GM23338 (cell line): Measurements from ENCODE around the gene SLC5A7. TPM values are rescaled to one million over a fixed set of nuclear protein-coding genes. Genes with fewer than 3 reads are reported as not detected.

ENCODE experiments used
- ATAC-seq: fragments of 200-7000 bp; cut with Tn5 transposase; 3 replicates; pipeline ENCODE4 v1.9.1; 2020
- DNase-seq: peaks from one replicate; pipeline ENCODE4 v3.0.0-alpha.2; 2015; ENCODE audit warnings: low spot score
- H2AFZ ChIP-seq: fragments of 200-600 bp; sonication (generic); 2 replicates; pipeline ENCODE4 v1.8.0; 2016; ENCODE audit warnings: antibody characterized with exemption, mild to moderate bottlenecking, moderate library complexity
- H3F3A ChIP-seq: fragments of 200-600 bp; sonication (generic); replicated peaks from 2 replicates; pipeline ENCODE4 v1.8.0; 2017; ENCODE audit warnings: antibody characterized with exemption, mixed run types, low read depth
- H3K27ac ChIP-seq: fragments of 200-600 bp; sonication (generic); 2 replicates; pipeline ENCODE4 v1.6.1; 2016; ENCODE audit warnings: low read depth
- H3K27me3 ChIP-seq: fragments of 200-600 bp; sonication (generic); 2 replicates; pipeline ENCODE4 v1.8.0; 2016; ENCODE audit warnings: mild to moderate bottlenecking, mixed run types, moderate library complexity; ENCODE audit not compliant: insufficient read depth
- H3K36me3 ChIP-seq: fragments of 200-600 bp; sonication (generic); 2 replicates; pipeline ENCODE4 v1.8.0; 2016; ENCODE audit warnings: mild to moderate bottlenecking; ENCODE audit not compliant: insufficient read depth
- H3K4me1 ChIP-seq: fragments of 200-600 bp; sonication (generic); 2 replicates; pipeline ENCODE4 v1.8.0; 2016; ENCODE audit warnings: mild to moderate bottlenecking, moderate library complexity; ENCODE audit not compliant: insufficient read depth
- H3K4me2 ChIP-seq: fragments of 200-600 bp; sonication (generic); 2 replicates; pipeline ENCODE4 v1.7.1; 2017; ENCODE audit warnings: mixed run types
- H3K4me3 ChIP-seq: fragments of 200-600 bp; sonication (generic); 2 replicates; pipeline ENCODE4 v1.6.1; 2016; ENCODE audit warnings: mixed run types
- H3K79me2 ChIP-seq: fragments of 200-600 bp; sonication (generic); replicated peaks from 2 replicates; pipeline ENCODE4 v1.8.0; 2017; ENCODE audit warnings: mild to moderate bottlenecking; ENCODE audit not compliant: insufficient read depth
- H3K9me2 ChIP-seq: fragments of 200-600 bp; sonication (generic); 2 replicates; pipeline ENCODE4 v1.8.0; 2017; ENCODE audit not compliant: insufficient read depth
- H4K20me1 ChIP-seq: fragments of 200-600 bp; sonication (generic); replicated peaks from 2 replicates; pipeline ENCODE4 v1.8.0; 2017; ENCODE audit warnings: mild to moderate bottlenecking; ENCODE audit not compliant: insufficient read depth
- H3K27ac Mint-ChIP-seq: 2 replicates; pipeline ENCODE4 v1.8.0; 2020; ENCODE audit warnings: inconsistent platforms, mild to moderate bottlenecking, moderate library complexity, mixed read lengths
- H3K27me3 Mint-ChIP-seq: 3 replicates; pipeline ENCODE4 v1.8.0; 2022; ENCODE audit warnings: low read depth, mild to moderate bottlenecking, moderate library complexity, mixed read lengths, inconsistent platforms; ENCODE audit not compliant: insufficient read depth, poor library complexity
- H3K36me3 Mint-ChIP-seq: 3 replicates; pipeline ENCODE4 v1.8.0; 2021; ENCODE audit warnings: low read depth, mild to moderate bottlenecking, inconsistent platforms, moderate library complexity, mixed read lengths
- H3K4me1 Mint-ChIP-seq: 3 replicates; pipeline ENCODE4 v1.8.0; 2020; ENCODE audit warnings: mild to moderate bottlenecking, inconsistent platforms, mixed read lengths
- H3K4me3 Mint-ChIP-seq: 3 replicates; pipeline ENCODE4 v1.8.0; 2021; ENCODE audit warnings: moderate library complexity, mild to moderate bottlenecking, inconsistent platforms, mixed read lengths
- H3K9me3 Mint-ChIP-seq: 3 replicates; pipeline ENCODE4 v1.8.0; 2020; ENCODE audit warnings: moderate library complexity, mild to moderate bottlenecking, inconsistent platforms, mixed read lengths
- CREB1 ChIP-seq: fragments of 250-450 bp; sonication (Bioruptor Pico); IDR thresholded peaks from 2 replicates; pipeline ENCODE4 v1.5.0; 2020; ENCODE audit warnings: low read depth, mild to moderate bottlenecking, moderate library complexity
- ETS1 ChIP-seq: IDR thresholded peaks from 2 replicates; pipeline ENCODE4 v1.6.1; 2016; ENCODE audit warnings: antibody characterized with exemption
- EZH2 ChIP-seq: fragments of 200-600 bp; sonication (generic); IDR thresholded peaks from one replicate; pipeline ENCODE4 v1.8.0; 2017; ENCODE audit warnings: antibody characterized with exemption, mild to moderate bottlenecking, low read depth; ENCODE audit not compliant: unreplicated experiment
- EZH2phosphoT487 ChIP-seq: fragments of 200-600 bp; sonication (generic); IDR thresholded peaks from one replicate; pipeline ENCODE4 v1.8.1; 2018; ENCODE audit warnings: antibody characterized with exemption; ENCODE audit not compliant: unreplicated experiment
- JUNB ChIP-seq: IDR thresholded peaks from one replicate; pipeline ENCODE4 v1.6.1; 2016; ENCODE audit warnings: antibody characterized with exemption; ENCODE audit not compliant: unreplicated experiment
- NANOG ChIP-seq: IDR thresholded peaks from 2 replicates; pipeline ENCODE4 v1.6.1; 2016; ENCODE audit warnings: antibody characterized with exemption, borderline replicate concordance
- STAT1 ChIP-seq: IDR thresholded peaks from one replicate; pipeline ENCODE4 v1.6.1; 2016; ENCODE audit warnings: antibody characterized with exemption; ENCODE audit not compliant: unreplicated experiment
- ZNF114 ChIP-seq: fragments of 250-450 bp; sonication (Bioruptor Pico); IDR thresholded peaks from 2 replicates; pipeline ENCODE4 v1.5.0; 2020; ENCODE audit warnings: mild to moderate bottlenecking, moderate library complexity
- ZNF331 ChIP-seq: fragments of 250-450 bp; sonication (Bioruptor Pico); IDR thresholded peaks from 2 replicates; pipeline ENCODE4 v1.5.0; 2020; ENCODE audit warnings: low read depth, mild to moderate bottlenecking, moderate library complexity
- ZNF462 ChIP-seq: fragments of 250-450 bp; sonication (Bioruptor Pico); IDR thresholded peaks from 2 replicates; pipeline ENCODE4 v1.5.0; 2020; ENCODE audit warnings: mild to moderate bottlenecking, moderate library complexity
- polyA plus RNA-seq: library from polyadenylated mRNA; unstranded; fragments of >200 nt; fragmentation: Nextera tagmentation; extraction: Ambion mirVana; gene quantifications from 2 replicates; pipeline ENCODE4 v1.2.1, GENCODE V29; 2016
- total RNA-seq: library from RNA; depleted of rRNA; stranded (reverse); fragments of >200 nt; shearing (Covaris generic); gene quantifications from 2 replicates; pipeline ENCODE4 v1.2.3, GENCODE V29; 2014
- TF ChIP-seq, protein P1 (sequence below), 2 experiments: fragments of 200-600 bp in 1 of 2; sonication (generic) in 1 of 2; conservative IDR thresholded peaks; 2 replicates each; pipeline versions ENCODE4 v1.5.1 to v1.6.1; 2016 to 2017; ENCODE audit warnings: antibody characterized with exemption in 2 of 2, low read depth in 2 of 2, mild to moderate bottlenecking in 2 of 2, moderate library complexity in 1 of 2

SLC5A7 gene
- total and polyA plus RNA-seq, 2 experiments from 2014 or later = 0.05 to 0.17 TPM

DNA sequence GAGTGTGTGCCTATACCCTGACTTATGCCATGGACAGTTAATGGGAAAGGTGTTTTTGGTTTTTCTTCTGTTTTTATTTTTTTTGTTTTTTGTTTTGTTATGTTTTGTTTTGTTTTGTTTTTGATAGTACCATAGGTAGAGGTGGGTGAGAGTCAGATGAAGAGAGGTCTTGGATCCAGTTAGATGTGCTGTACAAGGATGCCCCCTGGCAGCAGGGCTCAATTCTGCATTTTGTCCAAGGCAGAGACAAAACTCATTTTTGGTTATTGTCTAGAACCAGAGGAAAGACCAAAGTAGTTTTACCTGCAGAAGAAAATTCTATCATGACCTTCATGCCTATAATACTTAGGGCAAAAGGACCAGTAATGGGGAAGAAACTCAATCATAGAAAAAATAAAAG, 48.5 kb downstream of the SLC5A7 start:
- TF ChIP-seq, protein P1, sequence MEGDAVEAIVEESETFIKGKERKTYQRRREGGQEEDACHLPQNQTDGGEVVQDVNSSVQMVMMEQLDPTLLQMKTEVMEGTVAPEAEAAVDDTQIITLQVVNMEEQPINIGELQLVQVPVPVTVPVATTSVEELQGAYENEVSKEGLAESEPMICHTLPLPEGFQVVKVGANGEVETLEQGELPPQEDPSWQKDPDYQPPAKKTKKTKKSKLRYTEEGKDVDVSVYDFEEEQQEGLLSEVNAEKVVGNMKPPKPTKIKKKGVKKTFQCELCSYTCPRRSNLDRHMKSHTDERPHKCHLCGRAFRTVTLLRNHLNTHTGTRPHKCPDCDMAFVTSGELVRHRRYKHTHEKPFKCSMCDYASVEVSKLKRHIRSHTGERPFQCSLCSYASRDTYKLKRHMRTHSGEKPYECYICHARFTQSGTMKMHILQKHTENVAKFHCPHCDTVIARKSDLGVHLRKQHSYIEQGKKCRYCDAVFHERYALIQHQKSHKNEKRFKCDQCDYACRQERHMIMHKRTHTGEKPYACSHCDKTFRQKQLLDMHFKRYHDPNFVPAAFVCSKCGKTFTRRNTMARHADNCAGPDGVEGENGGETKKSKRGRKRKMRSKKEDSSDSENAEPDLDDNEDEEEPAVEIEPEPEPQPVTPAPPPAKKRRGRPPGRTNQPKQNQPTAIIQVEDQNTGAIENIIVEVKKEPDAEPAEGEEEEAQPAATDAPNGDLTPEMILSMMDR (conservative IDR thresholded peaks at IDR 0.05; ENCODE audit: low read depth in 2 of 2) = peak; percentile 21 to 44; a peak in 2 of 4 replicates
- TF ChIP-seq ZNF114 = no peak
- Mint-ChIP-seq H3K36me3 (peaks cover 25% of the 10 kb centered on the region), H3K4me1 (no peaks in the 10 kb centered on the region), H3K27me3 (peaks cover 2% of the 10 kb centered on the region), H3K9me3 (peaks cover 30% of the 10 kb centered on the region), H3K27ac (no peak overlapping the region), H3K4me3 (no peak overlapping the region)
- Histone ChIP-seq H3K4me3 (no peak overlapping the region), H3K4me1 (no peaks in the 10 kb centered on the region), H4K20me1 (no peaks in the 10 kb centered on the region), H3K36me3 (peaks cover 5% of the 10 kb centered on the region; the same call in 1 of the 2 replicates), H3F3A (no peaks in the 10 kb centered on the region), H3K27ac (no peak overlapping the region), H2AFZ (no peak overlapping the region), H3K79me2 (no peaks in the 10 kb centered on the region), H3K9me2 (peaks cover 9% of the 10 kb centered on the region; the same call in 1 of the 2 replicates), H3K27me3 (no peaks in the 10 kb centered on the region), H3K4me2 (no peak overlapping the region)
- ATAC-seq = no peak
- DNase-seq = no peak

GRCh38 chr2:108048752-108049151, 62.4 kb downstream of the SLC5A7 start:
- no peaks in the 10 kb centered on the region; the same call in 2 of the 3 replicates for H3K4me1 Mint-ChIP-seq
- Histone ChIP-seq H2AFZ (no peak overlapping the region), H3K36me3 (no peaks in the 10 kb centered on the region), H3K79me2 (no peaks in the 10 kb centered on the region), H3K4me1 (no peaks in the 10 kb centered on the region), H3F3A (no peaks in the 10 kb centered on the region), H3K4me2 (no peak overlapping the region), H3K27ac (no peak overlapping the region), H3K27me3 (no peaks in the 10 kb centered on the region), H3K9me2 (peaks cover 16% of the 10 kb centered on the region), H3K4me3 (no peak overlapping the region), H4K20me1 (no peaks in the 10 kb centered on the region)
- TF ChIP-seq ZNF462 (CRISPR knock-in tag) (no peak), NANOG (no peak), STAT1 (no peak), EZH2phosphoT487 (no peak), JUNB (no peak), ZNF331 (CRISPR knock-in tag) (no peak), CREB1 (no peak), EZH2 (no peak), ETS1 (no peak)
- peaks cover 18% of the 10 kb centered on the region; the same call in 1 of the 3 replicates for H3K36me3 Mint-ChIP-seq
- ATAC-seq (no peak), DNase-seq (no peak)
- H3K27ac Mint-ChIP-seq = no peak overlapping the region
- H3K4me3 Mint-ChIP-seq = no peak overlapping the region
- H3K9me3 Mint-ChIP-seq = peaks cover 39% of the 10 kb centered on the region
- H3K27me3 Mint-ChIP-seq = no peaks in the 10 kb centered on the region
